Measurements from ENCODE around the gene ARMC6.
"Not testable (repeated sequence)": the region's sequence is repeated elsewhere in the genome, so short reads cannot be mapped to it uniquely, and the experiment has no call there.

ARMC6 gene

DNA sequence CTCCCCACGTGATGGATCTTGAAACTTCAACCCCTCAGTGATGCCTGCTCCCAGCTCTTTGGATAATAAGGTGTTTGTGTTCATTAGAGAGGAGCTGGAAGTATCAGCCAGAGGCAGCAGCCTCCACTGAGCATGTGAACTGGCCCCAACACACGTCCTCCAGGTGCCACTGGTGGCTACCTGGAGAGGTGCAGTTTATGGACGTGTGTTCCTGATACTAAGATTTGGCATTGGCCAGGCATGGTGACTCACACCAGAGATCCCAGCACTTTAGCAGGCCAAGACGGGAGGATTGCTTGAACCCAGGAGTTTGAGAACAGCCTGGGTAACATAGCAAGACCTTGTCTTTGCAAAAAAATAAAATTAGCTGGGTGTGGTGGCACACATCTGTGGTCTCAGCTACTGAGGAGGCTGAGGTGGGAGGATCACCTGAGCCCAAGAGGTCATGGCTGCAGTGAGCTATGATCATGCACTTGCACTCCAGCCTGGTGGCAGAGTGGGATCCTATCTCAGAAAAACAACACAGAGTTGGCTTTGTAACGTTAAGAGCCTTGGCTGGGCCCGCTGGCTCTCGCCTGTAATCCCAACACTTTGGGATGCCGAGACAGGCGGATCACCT lies 64.8 kb downstream of the ARMC6 start:
- TF ChIP-seq, protein P1, sequence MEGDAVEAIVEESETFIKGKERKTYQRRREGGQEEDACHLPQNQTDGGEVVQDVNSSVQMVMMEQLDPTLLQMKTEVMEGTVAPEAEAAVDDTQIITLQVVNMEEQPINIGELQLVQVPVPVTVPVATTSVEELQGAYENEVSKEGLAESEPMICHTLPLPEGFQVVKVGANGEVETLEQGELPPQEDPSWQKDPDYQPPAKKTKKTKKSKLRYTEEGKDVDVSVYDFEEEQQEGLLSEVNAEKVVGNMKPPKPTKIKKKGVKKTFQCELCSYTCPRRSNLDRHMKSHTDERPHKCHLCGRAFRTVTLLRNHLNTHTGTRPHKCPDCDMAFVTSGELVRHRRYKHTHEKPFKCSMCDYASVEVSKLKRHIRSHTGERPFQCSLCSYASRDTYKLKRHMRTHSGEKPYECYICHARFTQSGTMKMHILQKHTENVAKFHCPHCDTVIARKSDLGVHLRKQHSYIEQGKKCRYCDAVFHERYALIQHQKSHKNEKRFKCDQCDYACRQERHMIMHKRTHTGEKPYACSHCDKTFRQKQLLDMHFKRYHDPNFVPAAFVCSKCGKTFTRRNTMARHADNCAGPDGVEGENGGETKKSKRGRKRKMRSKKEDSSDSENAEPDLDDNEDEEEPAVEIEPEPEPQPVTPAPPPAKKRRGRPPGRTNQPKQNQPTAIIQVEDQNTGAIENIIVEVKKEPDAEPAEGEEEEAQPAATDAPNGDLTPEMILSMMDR (conservative IDR thresholded peaks at IDR 0.05; ENCODE audit: low read depth, low read length): no peak
- H3K4me3 ChIP-seq (ENCODE audit: low read length): no peak overlapping the region
- no peak for DNase-seq (ENCODE audit: low read depth)

DNA sequence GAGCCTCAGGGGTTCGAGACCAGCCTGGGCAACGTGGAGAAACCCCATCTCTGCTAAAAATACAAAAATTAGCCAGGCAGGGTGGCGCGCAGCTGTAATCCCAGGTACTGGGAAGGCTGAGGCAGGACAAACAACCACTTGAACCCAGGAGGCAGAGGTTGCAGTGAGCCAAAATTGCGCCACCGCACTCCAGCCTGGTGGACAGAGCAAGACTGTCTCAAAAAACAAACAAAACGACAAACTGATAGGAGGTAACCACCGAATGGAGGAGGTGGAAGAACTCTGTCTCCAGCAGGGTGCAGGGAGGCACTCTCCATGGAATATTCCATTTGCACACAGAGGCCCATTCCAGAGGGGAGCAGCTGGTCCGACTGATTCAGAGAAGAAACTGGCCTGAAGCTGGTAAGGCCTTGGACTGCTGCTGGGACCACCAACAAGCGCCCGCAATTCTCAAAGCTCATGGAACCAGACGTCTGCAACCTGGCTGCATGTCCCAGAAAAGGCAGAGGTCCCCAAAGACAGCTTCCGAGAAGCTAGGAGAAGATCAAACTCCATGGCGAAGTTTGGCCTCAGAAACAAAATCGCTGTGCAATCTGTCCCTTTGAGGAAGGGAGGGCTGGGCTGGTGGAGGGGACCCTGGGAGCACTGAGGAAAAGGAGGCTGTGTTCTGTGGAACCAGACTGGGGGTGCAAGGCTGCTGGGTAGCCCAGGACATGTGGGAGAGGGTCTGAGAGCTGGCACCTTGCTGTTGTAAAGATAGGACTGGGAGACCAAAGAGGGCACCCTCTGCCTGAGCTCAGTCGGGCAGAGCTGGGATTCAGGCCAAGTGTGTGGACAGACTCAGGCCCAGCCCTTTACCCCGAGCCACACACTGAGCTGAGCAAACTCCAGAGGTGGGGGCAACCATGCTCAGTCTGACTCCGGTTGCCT lies 65.6 kb downstream of the ARMC6 start:
- no peak overlapping the region for H3K4me3 ChIP-seq (ENCODE audit: low read length)
- TF ChIP-seq, protein P1 (conservative IDR thresholded peaks at IDR 0.05; ENCODE audit: low read depth, low read length): no peak
- no peak for DNase-seq (ENCODE audit: low read depth)

DNA sequence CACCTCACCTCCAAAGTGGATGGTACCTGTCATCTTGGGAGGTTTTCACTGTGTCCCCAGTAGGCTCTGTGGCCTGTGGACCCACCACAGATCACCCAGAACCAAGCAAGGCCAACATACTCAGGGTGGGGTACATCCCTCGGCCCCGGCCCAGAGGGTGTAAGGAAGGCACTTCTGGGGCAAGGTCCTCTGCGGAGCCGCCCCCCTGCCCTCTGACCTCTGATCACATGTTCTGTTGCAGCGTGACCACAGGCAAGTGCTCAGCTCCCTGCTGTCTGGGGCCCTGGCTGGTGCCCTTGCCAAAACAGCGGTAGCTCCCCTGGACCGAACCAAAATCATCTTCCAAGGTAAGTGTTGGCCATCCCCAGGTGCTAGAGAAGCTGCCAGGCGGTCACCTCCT lies 68.1 kb downstream of the ARMC6 start:
- TF ChIP-seq, protein P1 (conservative IDR thresholded peaks at IDR 0.05; ENCODE audit: low read depth, low read length): no peak
- no peak overlapping the region for H3K4me3 ChIP-seq (ENCODE audit: low read length)
- DNase-seq (ENCODE audit: low read depth): no peak

DNA sequence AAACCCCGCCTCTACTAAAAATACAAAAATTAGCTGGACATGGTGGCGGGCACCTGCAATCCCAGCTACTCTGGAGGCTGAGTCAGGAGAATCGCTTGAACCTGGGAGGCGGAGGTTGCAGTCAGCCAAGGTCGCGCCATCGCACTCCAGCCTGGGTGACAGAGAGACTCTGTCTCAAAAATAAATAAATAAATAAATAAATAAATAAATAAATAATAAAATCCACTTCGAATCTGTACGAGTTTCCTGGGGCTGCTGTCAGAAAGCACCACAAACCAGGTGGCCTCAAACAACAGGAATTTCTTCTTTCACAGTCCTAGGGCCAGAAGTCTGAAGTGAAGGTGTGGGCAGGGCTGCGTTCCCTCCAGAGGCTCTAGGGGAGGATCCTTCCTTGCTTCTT lies 69.2 kb downstream of the ARMC6 start:
- not testable (repeated sequence) for DNase-seq (ENCODE audit: low read depth); H3K4me3 ChIP-seq (ENCODE audit: low read length)

DNA sequence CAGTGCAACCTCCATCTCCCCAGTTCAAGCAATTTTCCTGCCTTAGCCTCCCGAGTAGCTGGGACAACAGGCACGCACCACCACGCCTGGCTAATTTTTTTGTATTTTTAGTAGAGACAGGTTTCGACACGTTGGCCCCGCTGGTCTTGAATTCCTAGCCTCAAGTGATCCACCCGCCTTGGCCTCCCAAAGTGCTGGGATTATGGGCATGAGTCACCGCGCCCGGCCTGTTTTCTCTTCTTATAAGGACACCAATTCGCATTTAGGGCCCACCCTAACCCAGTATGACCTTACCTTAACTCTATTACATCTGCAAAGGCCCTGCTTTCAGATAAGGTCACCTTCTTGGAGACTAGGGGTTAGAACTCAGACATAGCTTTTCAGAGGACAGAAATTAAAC lies 69.8 kb downstream of the ARMC6 start:
- no peak for DNase-seq (ENCODE audit: low read depth)
- no peak overlapping the region for H3K4me3 ChIP-seq (ENCODE audit: low read length)
- TF ChIP-seq, protein P1 (conservative IDR thresholded peaks at IDR 0.05; ENCODE audit: low read depth, low read length): no peak

DNA sequence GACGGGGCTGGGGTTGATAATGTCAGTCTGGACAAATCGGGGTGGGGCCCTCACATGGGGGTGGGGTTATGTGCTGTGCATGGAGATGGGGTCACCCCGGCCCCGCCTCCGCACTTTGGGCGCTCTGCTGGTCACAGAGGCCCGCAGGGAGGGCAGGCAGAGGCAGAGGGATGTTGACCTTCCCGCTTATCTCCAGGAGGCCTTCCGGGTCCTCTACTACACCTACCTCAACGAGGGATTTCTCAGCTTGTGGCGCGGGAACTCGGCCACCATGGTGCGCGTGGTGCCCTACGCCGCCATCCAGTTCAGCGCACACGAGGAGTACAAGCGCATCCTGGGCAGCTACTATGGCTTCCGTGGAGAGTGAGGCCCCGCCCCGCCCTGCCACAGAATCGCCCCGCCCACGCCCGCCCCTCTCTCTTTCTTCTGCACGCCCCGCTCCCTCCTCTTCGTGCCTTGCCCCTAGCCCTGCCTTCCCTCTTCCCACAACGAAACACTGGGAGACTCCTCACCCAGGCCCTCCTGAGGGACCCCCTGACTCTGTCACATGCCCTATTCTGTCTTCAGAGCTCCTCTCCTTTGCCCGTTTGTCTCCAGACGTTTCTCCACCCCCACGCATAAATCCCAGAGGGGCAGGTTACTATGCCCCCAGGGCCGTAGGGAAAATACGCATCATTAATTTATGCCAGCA lies 72.1 kb downstream of the ARMC6 start:
- H3K4me3 ChIP-seq (ENCODE audit: low read length): peak overlapping the region; percentile 50
- TF ChIP-seq, protein P1 (conservative IDR thresholded peaks at IDR 0.05; ENCODE audit: low read depth, low read length): no peak
- DNase-seq (ENCODE audit: low read depth): no peak

DNA sequence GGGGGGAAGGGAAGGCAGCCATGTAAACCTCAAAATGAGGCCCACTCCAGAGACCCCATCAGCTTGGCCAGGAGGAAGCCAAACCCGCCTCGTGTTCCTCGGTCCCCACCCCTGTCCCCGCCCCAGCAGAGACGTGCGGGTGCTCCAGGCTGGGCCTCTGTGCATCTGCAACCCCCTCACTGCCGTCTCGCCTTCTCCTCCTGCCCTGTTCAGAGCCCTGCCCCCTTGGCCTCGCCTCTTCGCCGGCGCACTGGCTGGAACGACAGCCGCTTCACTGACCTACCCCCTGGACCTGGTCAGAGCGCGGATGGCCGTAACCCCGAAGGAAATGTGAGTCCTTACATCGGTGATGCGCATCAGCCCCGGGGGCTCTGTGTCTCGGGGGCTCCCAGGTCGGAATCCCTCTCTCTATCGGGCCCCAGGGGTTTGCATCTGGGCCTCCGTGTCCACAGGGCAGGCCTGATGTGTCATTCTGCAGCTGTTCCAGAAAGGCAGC lies 72.7 kb downstream of the ARMC6 start:
- TF ChIP-seq, protein P1 (conservative IDR thresholded peaks at IDR 0.05; ENCODE audit: low read depth, low read length): no peak
- H3K4me3 ChIP-seq (ENCODE audit: low read length): peak overlapping the region; percentile 50
- DNase-seq (ENCODE audit: low read depth): no peak

DNA sequence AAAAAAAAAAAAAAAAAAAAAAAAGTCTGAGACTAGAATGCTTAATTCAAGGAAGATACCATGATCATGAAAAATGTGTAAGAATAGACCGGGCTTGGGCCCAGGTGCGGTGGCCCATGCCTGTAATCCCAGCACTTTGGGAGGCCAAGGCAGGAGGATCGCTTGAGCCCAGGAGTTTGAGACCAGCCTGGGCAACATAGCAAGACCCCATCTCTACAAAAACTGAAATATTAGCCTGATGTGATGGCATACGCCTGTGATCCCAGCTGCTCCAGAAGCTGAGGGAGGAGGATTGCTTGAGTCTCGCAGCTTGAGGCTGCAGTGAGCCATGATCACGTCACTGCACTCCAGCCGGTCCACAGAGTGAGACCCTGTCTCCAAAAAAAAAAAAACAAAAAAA lies 73.5 kb downstream of the ARMC6 start:
- H3K4me3 ChIP-seq (ENCODE audit: low read length); DNase-seq (ENCODE audit: low read depth): not testable (repeated sequence)

Data from retinal pigment epithelial cell (primary cell).